GM19467 (cell line): ENCODE results near the gene PLCD1.
"Not testable (repeated sequence)": the region's sequence is repeated elsewhere in the genome, so short reads cannot be mapped to it uniquely, and the experiment has no call there.

Experiments
- ATAC-seq: cut with Tn5 transposase; IDR thresholded peaks from one replicate; pipeline ENCODE4 v1.9.1; 2021; ENCODE audit warnings: mild to moderate bottlenecking, moderate library complexity; ENCODE audit not compliant: unreplicated experiment

PLCD1 gene

GRCh38 chr3:38038447-38038911 is 9.0 kb upstream of the PLCD1 start:
- no peak for ATAC-seq

- ATAC-seq: no peak
Measured at GRCh38 chr3:38036906-38037305, 7.5 kb upstream of the PLCD1 start.

- no peak for ATAC-seq
Measured at GRCh38 chr3:38036286-38036685, 6.8 kb upstream of the PLCD1 start.

- ATAC-seq: not testable (repeated sequence)
Measured at GRCh38 chr3:38034335-38034734, 4.9 kb upstream of the PLCD1 start.

GRCh38 chr3:38033586-38033985 is 4.1 kb upstream of the PLCD1 start:
- ATAC-seq: not testable (repeated sequence)

- ATAC-seq: no peak
Measured at GRCh38 chr3:38032328-38032865, 3.0 kb upstream of the PLCD1 start.

GRCh38 chr3:38031022-38031994 is 1.9 kb upstream of the PLCD1 start:
- no peak for ATAC-seq

- ATAC-seq: no peak
Measured at GRCh38 chr3:38030126-38031021, 932 bp upstream of the PLCD1 start.

- ATAC-seq: no peak
Measured at GRCh38 chr3:38028621-38029361, 651 bp downstream of the PLCD1 start.

GRCh38 chr3:38027466-38028465 is 1.7 kb downstream of the PLCD1 start:
- ATAC-seq: no peak

GRCh38 chr3:38026856-38027255 is 2.6 kb downstream of the PLCD1 start:
- ATAC-seq: no peak

GRCh38 chr3:38022896-38023709 is 6.3 kb downstream of the PLCD1 start:
- no peak for ATAC-seq

- no peak for ATAC-seq
Measured at GRCh38 chr3:38022301-38022700, 7.1 kb downstream of the PLCD1 start.

GRCh38 chr3:38021196-38021595 is 8.2 kb downstream of the PLCD1 start:
- ATAC-seq: no peak

GRCh38 chr3:38020342-38020726 is 9.1 kb downstream of the PLCD1 start:
- ATAC-seq: no peak

- ATAC-seq: no peak
Measured at GRCh38 chr3:38019658-38020341, 9.6 kb downstream of the PLCD1 start.

- no peak for ATAC-seq
Measured at GRCh38 chr3:38018296-38019266, 10.9 kb downstream of the PLCD1 start.
